Karpas-422 (cell line): ENCODE data around the gene ERP29. TPM values are rescaled to one million over a fixed set of nuclear protein-coding genes. Genes with fewer than 3 reads are reported as not detected.

Experiments used
- DNase-seq: peaks from one replicate; pipeline ENCODE4 v3.0.0-alpha.2; 2015
- H2AFZ ChIP-seq: fragments of 200-600 bp; sonication (generic); 2 replicates; pipeline ENCODE4 v1.6.1; 2014; ENCODE audit warnings: antibody characterized with exemption, low read length, mixed read lengths
- H3K27ac ChIP-seq: fragments of 200-600 bp; sonication (generic); 2 replicates; pipeline ENCODE4 v1.5.1; 2014; ENCODE audit warnings: mild to moderate bottlenecking, low read length, moderate library complexity
- H3K27me3 ChIP-seq: fragments of 200-600 bp; sonication (generic); 2 replicates; pipeline ENCODE4 v1.6.1; 2014; ENCODE audit warnings: low read length, mixed read lengths
- H3K36me3 ChIP-seq: fragments of 200-600 bp; sonication (generic); 2 replicates; pipeline ENCODE4 v1.6.1; 2014; ENCODE audit warnings: low read length, mixed read lengths; ENCODE audit not compliant: insufficient read depth
- H3K4me1 ChIP-seq: fragments of 200-600 bp; sonication (generic); 2 replicates; pipeline ENCODE4 v1.6.1; 2014; ENCODE audit warnings: mild to moderate bottlenecking, low read length, mixed read lengths
- H3K4me2 ChIP-seq: fragments of 200-600 bp; sonication (generic); 2 replicates; pipeline ENCODE4 v1.6.1; 2014; ENCODE audit warnings: low read length, low read depth, mild to moderate bottlenecking; ENCODE audit not compliant: poor library complexity, severe bottlenecking
- H3K4me3 ChIP-seq: fragments of 200-600 bp; sonication (generic); 2 replicates; pipeline ENCODE4 v1.5.1; 2014; ENCODE audit warnings: mild to moderate bottlenecking, antibody characterized with exemption, low read length, mixed read lengths
- H3K79me2 ChIP-seq: fragments of 200-600 bp; sonication (generic); 2 replicates; pipeline ENCODE4 v1.6.1; 2014; ENCODE audit warnings: mild to moderate bottlenecking, low read length, mixed read lengths
- H3K9ac ChIP-seq: fragments of 200-600 bp; sonication (generic); 2 replicates; pipeline ENCODE4 v1.6.0; 2014; ENCODE audit warnings: low read length
- H3K9me2 ChIP-seq: fragments of 200-600 bp; sonication (generic), shearing (Covaris generic); replicated peaks from 2 replicates; pipeline ENCODE4 v1.6.0; 2014; ENCODE audit warnings: mild to moderate bottlenecking, low read length, moderate library complexity; ENCODE audit not compliant: insufficient read depth
- H3K9me3 ChIP-seq: fragments of 300-700, 200-600 bp; sonication (generic); 2 replicates; pipeline ENCODE4 v1.6.1; 2014; ENCODE audit warnings: low read length, mixed read lengths
- H4K20me1 ChIP-seq: fragments of 200-600 bp; sonication (generic); 2 replicates; pipeline ENCODE4 v1.6.1; 2014; ENCODE audit warnings: mild to moderate bottlenecking, antibody characterized with exemption, low read length, low read depth; ENCODE audit not compliant: insufficient read depth
- total RNA-seq: library from RNA; depleted of rRNA; stranded (reverse); fragments of >200 nt; shearing (Covaris generic); gene quantifications from 2 replicates; pipeline ENCODE4 v1.2.3, GENCODE V29; 2014; ENCODE audit warnings: low replicate concordance

ERP29 gene
- total RNA-seq, 1 experiment from 2014 or later, result 63.2 TPM

DNA sequence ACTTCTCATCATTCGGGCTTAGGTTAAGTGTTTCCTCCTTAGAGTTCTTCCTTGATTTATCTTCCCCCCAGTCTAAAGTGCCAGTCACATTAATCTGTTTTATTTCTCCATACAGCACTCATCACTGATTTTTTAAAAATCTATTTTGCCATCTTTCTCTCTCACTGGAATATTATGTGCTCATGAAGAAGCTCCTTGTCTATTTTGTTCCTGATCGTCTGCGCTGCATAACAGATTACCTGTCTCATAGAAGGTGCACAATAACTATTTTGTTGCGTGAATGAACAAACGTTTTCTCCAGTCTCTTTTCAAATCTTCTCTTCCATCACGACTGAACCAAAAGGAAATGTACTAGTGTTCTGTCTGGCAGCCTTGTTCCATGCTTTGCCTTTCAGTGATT is 2.7 kb downstream of the ERP29 start:
- Histone ChIP-seq H3K27me3 (no peaks in the 10 kb centered on the region), H3K4me3 (no peak overlapping the region), H3K79me2 (peaks cover 89% of the 10 kb centered on the region), H3K4me1 (peaks cover 38% of the 10 kb centered on the region), H3K27ac (peak overlapping the region; percentile 97), H2AFZ (no peak overlapping the region), H3K36me3 (peaks cover 40% of the 10 kb centered on the region), H3K9me3 (no peaks in the 10 kb centered on the region), H3K9ac (no peak overlapping the region), H3K4me2 (no peak overlapping the region), H4K20me1 (peaks cover 42% of the 10 kb centered on the region), H3K9me2 (no peaks in the 10 kb centered on the region)
- DNase-seq, result no peak

DNA sequence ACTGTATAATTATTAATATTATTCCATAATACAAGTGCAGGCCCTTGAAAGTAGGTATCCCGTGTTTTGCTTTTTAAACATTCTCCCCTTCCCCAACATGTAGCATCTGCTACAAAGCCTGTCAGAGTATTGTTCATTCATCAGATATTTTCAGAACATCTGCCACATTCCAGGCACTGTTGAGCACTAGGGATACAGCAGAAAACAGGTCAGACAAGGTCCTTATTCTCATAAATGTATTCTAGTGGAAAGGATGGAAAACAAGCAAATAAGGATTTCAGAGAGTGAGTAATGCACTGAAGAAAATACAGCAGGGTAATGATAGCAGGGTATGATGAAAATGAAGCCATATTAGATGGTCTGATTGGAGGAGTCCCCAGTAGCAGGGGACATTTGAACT is 3.8 kb downstream of the ERP29 start:
- Histone ChIP-seq H3K9me2 (no peaks in the 10 kb centered on the region), H3K36me3 (peaks cover 43% of the 10 kb centered on the region), H3K9me3 (no peaks in the 10 kb centered on the region), H3K9ac (no peak overlapping the region), H2AFZ (no peak overlapping the region), H3K4me2 (no peak overlapping the region), H3K27ac (peak overlapping the region; percentile 39; the same call in 1 of the 2 replicates), H4K20me1 (peaks cover 42% of the 10 kb centered on the region), H3K79me2 (peaks cover 84% of the 10 kb centered on the region), H3K4me3 (no peak overlapping the region), H3K27me3 (no peaks in the 10 kb centered on the region), H3K4me1 (peaks cover 27% of the 10 kb centered on the region)
- DNase-seq, result no peak

DNA sequence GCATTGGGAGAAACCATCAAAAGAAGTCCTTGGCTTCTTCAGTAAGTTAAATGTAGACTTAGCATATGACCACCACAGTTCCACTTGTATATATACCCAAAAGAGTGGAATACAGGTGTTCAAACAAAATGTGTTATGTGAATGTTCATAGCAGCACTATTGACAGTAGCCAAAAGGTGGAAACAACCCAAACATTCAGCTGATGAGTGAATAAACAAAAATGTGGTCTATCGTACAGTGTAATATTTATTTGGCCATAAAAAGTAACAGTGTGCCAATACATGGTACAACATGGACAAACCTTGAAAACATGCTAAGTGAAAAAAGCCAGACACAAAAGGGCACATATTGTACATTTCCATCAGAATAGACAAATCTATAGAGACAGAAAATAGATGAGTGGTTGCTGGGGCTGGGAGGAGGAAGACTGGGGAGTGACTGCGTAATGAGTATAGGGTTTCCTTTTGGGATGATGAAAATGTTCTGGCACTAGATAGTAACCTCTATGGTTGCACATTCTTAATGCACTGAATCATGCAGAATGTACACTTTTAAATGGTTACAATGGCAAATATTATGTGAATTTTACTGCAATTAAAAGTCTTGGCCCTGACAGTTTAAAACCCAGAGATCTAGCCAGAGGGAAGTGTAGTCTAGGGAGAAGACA is 5.5 kb downstream of the ERP29 start:
- peaks cover 50% of the 10 kb centered on the region for H3K36me3 ChIP-seq
- H3K9ac ChIP-seq, result no peak overlapping the region
- H3K27ac ChIP-seq, result no peak overlapping the region
- H3K27me3 ChIP-seq, result no peaks in the 10 kb centered on the region
- H3K9me2 ChIP-seq, result no peaks in the 10 kb centered on the region
- H3K9me3 ChIP-seq, result no peaks in the 10 kb centered on the region
- peaks cover 42% of the 10 kb centered on the region for H4K20me1 ChIP-seq
- peaks cover 77% of the 10 kb centered on the region for H3K79me2 ChIP-seq
- no peak overlapping the region for H3K4me3 ChIP-seq
- no peak overlapping the region for H3K4me2 ChIP-seq
- H3K4me1 ChIP-seq, result peaks cover 20% of the 10 kb centered on the region
- H2AFZ ChIP-seq, result no peak overlapping the region
- no peak for DNase-seq

DNA sequence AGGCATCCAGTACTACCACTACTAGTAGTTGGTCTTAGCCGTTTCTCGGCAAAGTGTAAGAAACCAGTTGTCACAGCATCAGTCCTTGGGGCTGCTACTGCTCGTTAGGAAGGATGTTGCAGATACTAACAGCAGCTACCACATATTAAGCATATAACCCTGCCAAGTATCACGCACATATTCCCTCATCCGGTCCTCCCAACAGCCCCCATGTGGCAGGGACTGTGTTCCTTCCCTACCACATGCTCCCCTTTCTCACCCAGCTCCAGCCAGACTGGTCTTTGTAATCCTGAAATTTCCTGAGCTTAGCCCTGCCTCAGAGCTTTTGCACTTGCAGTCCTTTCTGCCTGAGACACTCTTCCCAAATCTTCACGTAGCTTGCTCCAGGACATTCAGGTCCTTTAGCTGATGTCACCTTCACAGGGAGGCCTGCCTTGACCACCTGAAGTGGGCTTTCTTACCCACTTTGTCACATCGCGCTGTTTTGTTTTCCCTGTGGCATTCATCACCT is 7.8 kb downstream of the ERP29 start:
- Histone ChIP-seq H3K9me3 (no peaks in the 10 kb centered on the region), H2AFZ (no peak overlapping the region), H3K27ac (no peak overlapping the region), H3K9me2 (no peaks in the 10 kb centered on the region), H3K79me2 (peaks cover 63% of the 10 kb centered on the region), H3K36me3 (peaks cover 52% of the 10 kb centered on the region), H3K4me1 (peaks cover 19% of the 10 kb centered on the region), H4K20me1 (peaks cover 36% of the 10 kb centered on the region), H3K4me2 (no peak overlapping the region), H3K4me3 (no peak overlapping the region), H3K27me3 (no peaks in the 10 kb centered on the region), H3K9ac (no peak overlapping the region)
- DNase-seq, result no peak

DNA sequence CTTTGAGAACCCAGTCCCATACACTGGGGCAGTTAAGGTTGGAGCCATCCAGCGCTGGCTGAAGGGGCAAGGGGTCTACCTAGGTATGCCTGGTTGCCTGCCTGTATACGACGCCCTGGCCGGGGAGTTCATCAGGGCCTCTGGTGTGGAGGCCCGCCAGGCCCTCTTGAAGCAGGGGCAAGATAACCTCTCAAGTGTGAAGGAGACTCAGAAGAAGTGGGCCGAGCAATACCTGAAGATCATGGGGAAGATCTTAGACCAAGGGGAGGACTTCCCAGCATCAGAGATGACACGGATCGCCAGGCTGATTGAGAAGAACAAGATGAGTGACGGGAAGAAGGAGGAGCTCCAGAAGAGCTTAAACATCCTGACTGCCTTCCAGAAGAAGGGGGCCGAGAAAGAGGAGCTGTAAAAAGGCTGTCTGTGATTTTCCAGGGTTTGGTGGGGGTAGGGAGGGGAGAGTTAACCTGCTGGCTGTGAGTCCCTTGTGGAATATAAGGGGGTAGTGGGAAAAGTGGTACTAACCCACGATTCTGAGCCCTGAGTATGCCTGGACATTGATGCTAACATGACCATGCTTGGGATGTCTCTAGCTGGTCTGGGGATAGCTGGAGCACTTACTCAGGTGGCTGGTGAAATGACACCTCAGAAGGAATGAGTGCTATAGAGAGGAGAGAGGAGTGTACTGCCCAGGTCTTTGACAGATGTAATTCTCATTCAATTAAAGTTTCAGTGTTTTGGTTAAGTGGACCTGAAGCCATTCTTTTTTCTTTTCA is 9.2 kb downstream of the ERP29 start:
- peaks cover 25% of the 10 kb centered on the region for H3K4me1 ChIP-seq
- H2AFZ ChIP-seq, result no peak overlapping the region
- no peak for DNase-seq
- no peaks in the 10 kb centered on the region for H3K27me3 ChIP-seq
- no peak overlapping the region for H3K27ac ChIP-seq
- H3K9ac ChIP-seq, result no peak overlapping the region
- H3K4me2 ChIP-seq, result no peak overlapping the region
- peaks cover 46% of the 10 kb centered on the region for H3K36me3 ChIP-seq
- no peak overlapping the region for H3K4me3 ChIP-seq
- no peaks in the 10 kb centered on the region for H3K9me3 ChIP-seq
- peaks cover 24% of the 10 kb centered on the region for H4K20me1 ChIP-seq
- peaks cover 51% of the 10 kb centered on the region for H3K79me2 ChIP-seq
- no peaks in the 10 kb centered on the region for H3K9me2 ChIP-seq

DNA sequence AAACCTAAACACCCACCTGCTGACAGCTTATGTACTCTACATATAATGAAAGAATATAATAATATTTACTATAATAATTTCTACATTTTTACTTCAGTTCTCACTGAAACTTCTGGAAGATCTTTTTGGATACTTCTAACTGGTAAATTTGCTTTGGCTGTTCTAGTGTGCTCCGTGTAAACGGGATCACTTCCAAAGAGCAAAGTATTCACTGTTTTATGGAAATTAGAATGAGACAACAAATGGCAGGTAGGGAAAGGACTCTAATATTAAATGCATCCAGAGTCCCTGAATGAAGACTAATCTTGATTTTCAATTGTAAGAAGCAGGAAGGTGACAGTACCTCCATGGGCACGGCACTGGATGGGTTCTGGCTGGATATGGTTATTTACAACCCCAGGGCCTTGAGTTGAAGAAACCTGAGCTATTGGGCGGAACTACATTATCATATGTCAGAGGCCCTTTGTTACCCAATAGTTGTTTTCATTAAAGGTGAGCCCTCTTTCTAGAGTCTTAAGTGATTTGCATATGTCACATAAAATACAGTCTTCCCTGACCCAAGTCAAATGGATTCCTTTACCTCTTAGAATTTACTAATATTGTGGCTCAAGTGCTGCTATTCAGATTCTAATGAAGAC is 10.7 kb downstream of the ERP29 start:
- Histone ChIP-seq H3K27me3 (no peaks in the 10 kb centered on the region), H2AFZ (no peak overlapping the region), H3K4me2 (no peak overlapping the region), H3K9me3 (no peaks in the 10 kb centered on the region), H4K20me1 (peaks cover 15% of the 10 kb centered on the region), H3K4me3 (no peak overlapping the region), H3K9me2 (no peaks in the 10 kb centered on the region), H3K79me2 (peaks cover 45% of the 10 kb centered on the region), H3K36me3 (peaks cover 46% of the 10 kb centered on the region), H3K27ac (no peak overlapping the region), H3K4me1 (peaks cover 29% of the 10 kb centered on the region), H3K9ac (no peak overlapping the region)
- no peak for DNase-seq

DNA sequence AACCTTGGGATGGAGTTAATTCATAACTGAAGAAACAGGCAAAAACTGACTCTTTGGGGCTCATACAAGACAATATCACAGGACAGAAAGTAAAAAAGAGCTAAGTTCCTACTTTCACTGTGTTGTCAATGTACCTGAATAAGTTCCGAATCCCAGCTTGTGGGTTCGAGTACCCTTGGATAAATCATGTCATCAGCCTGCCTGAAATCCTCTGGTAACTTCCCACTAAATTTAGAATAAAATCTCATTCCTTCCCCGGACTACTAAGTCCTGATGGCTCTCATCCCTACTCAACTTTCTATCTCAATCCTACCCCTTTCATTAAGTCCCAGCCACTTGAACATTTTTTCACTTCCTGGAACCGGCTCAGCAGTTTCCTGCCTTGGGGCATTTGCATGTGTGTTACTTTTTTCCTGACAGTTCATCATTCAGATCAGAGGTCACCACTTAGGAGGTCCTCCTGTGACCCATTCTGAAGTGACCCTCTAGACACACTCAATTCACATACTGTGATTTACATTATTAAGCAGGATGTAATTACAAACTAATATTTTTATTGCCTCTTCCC is 12.7 kb downstream of the ERP29 start:
- Histone ChIP-seq H3K36me3 (peaks cover 51% of the 10 kb centered on the region), H3K4me2 (peak overlapping the region; percentile 4), H3K27ac (peak overlapping the region; percentile 68), H3K9me3 (no peaks in the 10 kb centered on the region), H3K79me2 (peaks cover 26% of the 10 kb centered on the region), H3K4me1 (peaks cover 44% of the 10 kb centered on the region), H3K9me2 (no peaks in the 10 kb centered on the region), H4K20me1 (peaks cover 7% of the 10 kb centered on the region), H3K27me3 (no peaks in the 10 kb centered on the region), H3K9ac (no peak overlapping the region), H3K4me3 (no peak overlapping the region), H2AFZ (no peak overlapping the region)
- peak; percentile 68 for DNase-seq

DNA sequence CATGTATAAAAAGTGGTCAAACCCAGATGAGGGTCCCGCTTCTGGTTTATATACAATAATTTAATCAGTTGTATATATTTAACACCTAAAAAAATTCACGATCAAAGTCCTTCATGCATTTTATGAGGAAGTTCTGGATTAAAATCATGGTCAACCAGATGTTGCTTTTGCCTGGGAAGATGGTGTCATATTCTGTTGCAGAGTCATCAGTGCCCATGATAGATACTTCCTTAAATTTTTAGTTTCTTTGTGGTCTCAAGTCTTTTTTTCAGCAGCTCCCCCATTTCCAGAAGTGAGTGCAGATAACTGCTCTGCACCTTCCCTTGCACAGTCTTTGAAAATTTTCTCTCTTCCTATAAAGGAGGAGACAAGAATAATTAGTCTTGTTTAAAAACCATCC is 16.1 kb downstream of the ERP29 start:
- peaks cover 60% of the 10 kb centered on the region for H3K36me3 ChIP-seq
- peaks cover 5% of the 10 kb centered on the region for H4K20me1 ChIP-seq

More for the DNA sequence above, 16.1 kb downstream of the ERP29 start:
- no peak overlapping the region for H3K9ac ChIP-seq
- peak overlapping the region; percentile 9 for H3K4me2 ChIP-seq
- no peak overlapping the region for H3K4me3 ChIP-seq
- H2AFZ ChIP-seq, result no peak overlapping the region
- peak overlapping the region; percentile 63 for H3K27ac ChIP-seq
- no peak for DNase-seq
- H3K9me2 ChIP-seq, result no peaks in the 10 kb centered on the region
- H3K4me1 ChIP-seq, result peaks cover 39% of the 10 kb centered on the region
- no peaks in the 10 kb centered on the region for H3K9me3 ChIP-seq
- peaks cover 21% of the 10 kb centered on the region for H3K79me2 ChIP-seq
- no peaks in the 10 kb centered on the region for H3K27me3 ChIP-seq
